Left forelimb (tissue), 1 donor: ENCODE measurements around the gene POC5.
"Not testable (repeated sequence)": the region's sequence is repeated elsewhere in the genome, so short reads cannot be mapped to it uniquely, and the experiment has no call there.

Experiments
- DNase-seq: peaks from one replicate; pipeline ENCODE4 v3.0.0-alpha.2; 2018; ENCODE audit warnings: low spot score

Gene POC5, protein sequence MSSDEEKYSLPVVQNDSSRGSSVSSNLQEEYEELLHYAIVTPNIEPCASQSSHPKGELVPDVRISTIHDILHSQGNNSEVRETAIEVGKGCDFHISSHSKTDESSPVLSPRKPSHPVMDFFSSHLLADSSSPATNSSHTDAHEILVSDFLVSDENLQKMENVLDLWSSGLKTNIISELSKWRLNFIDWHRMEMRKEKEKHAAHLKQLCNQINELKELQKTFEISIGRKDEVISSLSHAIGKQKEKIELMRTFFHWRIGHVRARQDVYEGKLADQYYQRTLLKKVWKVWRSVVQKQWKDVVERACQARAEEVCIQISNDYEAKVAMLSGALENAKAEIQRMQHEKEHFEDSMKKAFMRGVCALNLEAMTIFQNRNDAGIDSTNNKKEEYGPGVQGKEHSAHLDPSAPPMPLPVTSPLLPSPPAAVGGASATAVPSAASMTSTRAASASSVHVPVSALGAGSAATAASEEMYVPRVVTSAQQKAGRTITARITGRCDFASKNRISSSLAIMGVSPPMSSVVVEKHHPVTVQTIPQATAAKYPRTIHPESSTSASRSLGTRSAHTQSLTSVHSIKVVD

GRCh38 chr5:75717082-75717922 lies at the start of gene POC5:
TSS of gene POC5 (minus strand) at chr5:75717437. CDS start at chr5:75712937, 4,500 bp downstream.
- DNase-seq = peak; percentile 99

DNA sequence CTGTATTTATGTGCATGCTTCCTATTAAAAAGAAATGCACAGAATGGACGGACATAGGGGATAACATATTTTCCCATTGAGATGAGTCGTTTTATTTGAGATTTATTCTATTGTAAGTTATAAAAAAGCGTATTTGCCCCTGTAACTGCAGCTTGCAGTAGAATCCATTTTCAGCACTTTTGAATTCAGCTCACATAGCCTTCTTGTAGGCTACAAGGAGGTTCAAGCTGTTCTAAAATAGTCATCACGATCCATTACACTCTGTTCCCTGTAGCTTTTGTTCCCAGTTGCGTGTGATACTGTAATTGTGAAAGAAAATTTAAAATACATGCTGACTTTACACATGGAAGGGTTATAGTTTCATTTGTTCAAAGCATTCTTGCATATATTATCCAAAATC lies 40.9 kb upstream of the POC5 start:
- no peak for DNase-seq

DNA sequence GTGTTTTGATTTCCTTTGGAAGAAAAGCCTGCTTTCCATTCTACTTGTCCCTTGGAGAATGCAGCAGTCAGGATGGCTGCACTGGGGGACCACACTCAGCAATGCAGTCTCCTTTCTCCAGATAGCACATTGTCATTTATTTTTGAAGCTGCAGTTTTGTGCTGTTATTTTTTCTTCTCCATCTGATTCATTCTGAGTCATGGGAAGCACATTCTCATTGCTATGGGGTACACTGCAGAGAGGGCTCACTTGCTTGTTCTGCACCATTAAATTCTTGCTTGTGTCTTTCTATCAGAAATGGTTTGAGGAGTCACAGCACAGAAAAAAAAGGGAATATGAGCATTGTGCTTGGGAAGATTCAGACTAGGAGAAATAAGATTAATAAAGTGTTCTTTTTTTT lies 39.7 kb upstream of the POC5 start:
- no peak for DNase-seq

DNA sequence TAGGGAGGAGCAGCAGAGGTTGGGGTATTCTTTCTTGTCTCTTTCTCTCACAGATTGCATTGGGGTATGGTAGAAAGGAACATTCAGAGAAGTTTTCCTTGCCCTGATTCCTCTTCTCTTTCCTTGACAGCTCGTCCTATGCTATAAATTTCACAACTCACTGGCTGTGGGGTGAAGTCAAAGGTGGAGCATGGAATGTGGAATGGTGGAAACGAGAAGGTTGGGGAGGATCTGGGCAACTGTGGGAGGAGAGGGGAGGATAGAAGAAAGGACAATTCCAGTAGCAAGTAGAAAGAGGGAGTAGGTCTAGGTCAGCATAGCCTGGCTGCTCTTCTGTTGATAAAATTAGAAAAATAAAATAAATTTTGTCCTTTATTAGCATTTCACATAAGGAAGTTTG lies 39.0 kb upstream of the POC5 start:
- no peak for DNase-seq

GRCh38 chr5:75753182-75753581 lies 35.9 kb upstream of the POC5 start:
- no peak for DNase-seq

GRCh38 chr5:75744355-75744754 lies 27.1 kb upstream of the POC5 start:
- DNase-seq = no peak

DNA sequence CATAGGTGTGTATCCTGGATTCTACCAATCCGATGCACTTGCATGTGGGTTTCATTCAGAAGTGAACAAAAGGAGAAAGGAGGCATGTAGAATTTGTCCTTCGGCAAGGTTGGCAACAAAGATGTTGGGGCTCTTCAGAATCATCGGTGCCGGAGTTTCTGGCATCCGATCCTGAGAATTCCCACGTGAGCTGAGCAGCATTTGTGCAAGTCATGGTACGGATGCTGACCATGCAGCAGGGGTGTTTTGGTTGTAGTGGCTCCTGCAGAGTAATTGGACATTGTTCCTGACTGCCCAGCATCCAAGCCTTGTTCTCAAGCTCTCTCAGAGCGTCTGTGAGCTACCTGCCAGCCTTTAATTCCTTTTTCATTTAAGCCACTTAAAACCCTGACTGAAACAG lies 19.0 kb upstream of the POC5 start:
- DNase-seq = no peak

DNA sequence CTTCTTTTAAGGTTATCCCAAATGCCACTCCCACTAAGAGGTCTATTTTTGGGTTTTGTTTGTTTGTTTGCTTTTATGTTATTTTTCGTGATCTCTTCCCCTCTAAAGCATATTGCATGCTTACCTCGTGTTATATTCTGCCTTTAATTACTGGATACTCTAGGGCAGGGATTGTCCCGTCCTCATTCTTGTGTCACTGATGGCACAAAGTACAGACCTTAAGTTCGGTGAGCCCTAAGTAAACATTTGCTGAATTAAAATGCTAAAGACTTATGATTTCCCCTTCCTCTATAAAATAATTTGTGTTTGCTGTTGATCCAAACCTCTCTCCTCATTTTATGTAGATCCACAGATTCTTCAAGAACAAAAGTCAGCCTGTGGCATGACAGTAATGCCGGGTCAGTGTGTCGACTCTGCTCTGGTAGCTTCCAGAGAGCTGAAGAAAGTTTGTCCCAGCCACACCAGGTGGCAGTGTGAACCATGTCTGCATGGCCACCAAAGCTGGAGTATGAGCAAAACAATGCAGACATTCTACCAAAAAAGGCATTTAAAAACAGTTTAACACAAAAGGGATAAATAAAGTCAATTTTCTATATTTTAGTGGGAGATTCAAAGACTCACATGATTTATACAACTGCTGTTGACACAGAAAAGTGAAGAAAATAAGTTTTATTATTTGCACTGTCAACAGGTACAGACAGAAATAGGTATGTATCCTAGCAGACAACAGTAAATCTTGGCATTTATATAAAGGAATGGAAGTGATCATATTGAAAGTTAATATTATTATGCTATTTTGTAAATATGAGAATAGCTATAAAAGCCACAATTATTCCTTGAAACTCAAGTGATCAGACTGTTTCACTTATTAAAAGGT lies 17.9 kb upstream of the POC5 start:
- no peak for DNase-seq

DNA sequence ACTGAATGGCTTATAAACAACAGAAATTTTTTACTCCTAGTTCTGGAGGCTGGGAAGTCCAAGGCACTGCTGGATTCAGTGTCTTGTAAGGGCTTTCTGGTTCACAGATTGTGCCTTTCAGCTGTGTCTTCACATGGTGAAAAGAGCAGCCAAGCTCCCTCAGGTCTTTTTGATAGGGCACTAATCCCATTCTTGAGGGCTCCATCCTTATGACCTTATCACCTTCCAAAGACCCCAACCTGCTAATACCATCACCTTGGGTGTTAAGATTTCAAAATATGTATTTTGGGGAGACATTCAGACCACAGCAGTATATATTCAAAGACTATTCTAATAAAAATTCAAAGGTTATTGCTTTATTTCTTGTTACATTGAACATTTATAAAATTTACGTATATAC lies 16.5 kb upstream of the POC5 start:
- no peak for DNase-seq

DNA sequence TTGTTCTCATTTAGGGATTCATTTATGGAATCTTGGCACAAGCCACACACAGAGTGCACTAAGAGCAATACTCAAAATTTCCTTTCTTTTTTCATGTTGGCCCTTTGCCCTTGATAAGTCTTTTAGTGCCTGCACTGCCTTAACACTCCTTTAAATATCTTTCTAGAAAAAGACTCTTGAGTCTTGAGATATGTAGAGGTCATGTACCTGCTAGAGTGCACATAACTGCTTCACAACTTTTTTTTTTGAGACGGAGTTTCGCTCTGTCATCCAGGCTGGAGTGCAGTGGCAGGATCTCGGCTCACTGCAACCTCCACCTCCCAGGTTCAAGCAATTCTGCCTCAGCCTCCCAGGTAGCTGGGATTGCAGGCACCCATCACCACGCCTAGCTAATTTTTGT lies 14.3 kb upstream of the POC5 start:
- not testable (repeated sequence) for DNase-seq

- DNase-seq = no peak
Observed at GRCh38 chr5:75729321-75729720, 12.1 kb upstream of the POC5 start.

DNA sequence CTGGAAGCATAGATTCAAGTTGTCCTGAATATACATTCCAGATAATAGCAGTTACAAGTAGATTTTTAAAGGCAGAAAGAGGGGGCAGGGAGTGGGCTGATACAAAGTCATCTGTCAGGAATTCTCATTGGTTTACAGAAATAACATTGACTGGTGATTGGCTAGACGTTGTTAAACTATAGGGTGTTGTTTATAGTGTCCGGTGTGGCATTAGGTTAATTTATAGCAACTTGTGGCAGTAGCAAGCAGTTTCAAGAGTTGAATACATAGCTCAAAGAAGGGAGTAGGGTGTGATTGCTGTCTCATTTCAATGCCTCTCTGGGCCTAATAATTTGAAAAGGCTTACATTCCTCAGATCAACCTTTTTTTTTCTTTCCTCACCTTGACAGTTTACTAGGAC lies 10.7 kb upstream of the POC5 start:
- no peak for DNase-seq

- DNase-seq = not testable (repeated sequence)
Observed at GRCh38 chr5:75726224-75726623, 9.0 kb upstream of the POC5 start.

DNA sequence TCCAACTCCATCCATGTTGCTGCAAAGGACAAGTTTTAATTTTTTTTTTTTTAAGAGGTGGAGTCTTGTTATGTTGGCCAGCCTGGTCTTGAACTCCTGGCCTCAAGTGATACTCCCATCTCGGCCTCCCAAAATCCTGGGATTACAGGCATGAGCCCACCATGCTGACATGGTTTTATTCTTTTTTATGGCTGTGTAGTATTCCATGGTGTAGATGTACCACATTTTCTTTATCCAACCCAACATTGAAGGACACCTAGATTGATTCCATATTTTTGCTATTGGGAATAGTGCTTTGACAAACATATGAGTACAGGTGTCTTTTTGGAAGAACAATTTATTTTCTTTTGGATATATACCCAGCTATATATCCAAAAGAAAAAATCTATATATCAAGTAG lies 6.1 kb upstream of the POC5 start:
- DNase-seq = no peak

- no peak for DNase-seq
Observed at GRCh38 chr5:75721573-75721972, 4.3 kb upstream of the POC5 start.

DNA sequence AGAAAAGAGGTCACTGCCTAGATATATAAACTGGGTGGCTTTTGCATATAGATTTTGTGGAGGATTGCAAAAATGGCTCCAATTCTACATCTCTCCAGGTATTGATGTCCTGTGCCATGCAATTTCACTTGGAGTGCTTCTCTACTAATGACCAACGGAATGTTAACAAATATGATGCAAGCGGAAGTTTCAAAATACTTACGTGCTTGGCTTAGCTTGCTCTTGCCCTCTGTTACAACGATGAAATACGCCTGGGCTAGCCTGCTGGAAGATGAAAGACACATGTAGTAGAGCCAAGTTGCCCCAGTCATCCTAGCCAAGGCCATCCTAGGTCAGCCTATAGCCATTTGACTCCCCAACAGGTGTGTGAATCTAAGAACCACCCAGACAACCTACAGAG lies 3.6 kb upstream of the POC5 start:
- DNase-seq = no peak

GRCh38 chr5:75716715-75717081 lies 539 bp downstream of the POC5 start:
- DNase-seq = no peak

DNA sequence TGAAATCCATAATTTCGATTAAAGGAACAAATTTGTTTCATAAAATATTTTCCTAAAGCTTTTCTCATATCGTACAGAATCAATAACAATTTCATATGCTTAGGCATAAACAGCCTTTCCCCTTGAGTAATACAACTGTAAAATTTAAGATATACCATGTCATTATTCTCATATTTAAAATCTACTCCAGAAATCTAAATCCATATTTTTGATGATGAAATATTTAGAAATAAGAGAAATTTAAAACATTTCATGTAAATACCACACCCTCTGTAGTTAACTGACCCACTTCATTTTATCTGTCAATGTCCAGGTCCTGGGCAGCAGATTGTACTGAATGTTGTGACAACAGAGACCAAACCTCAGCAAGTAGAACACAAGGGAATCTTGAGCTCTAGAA lies 5.1 kb downstream of the POC5 start:
- DNase-seq = no peak

GRCh38 chr5:75711151-75711550 lies 6.1 kb downstream of the POC5 start:
- DNase-seq = no peak

DNA sequence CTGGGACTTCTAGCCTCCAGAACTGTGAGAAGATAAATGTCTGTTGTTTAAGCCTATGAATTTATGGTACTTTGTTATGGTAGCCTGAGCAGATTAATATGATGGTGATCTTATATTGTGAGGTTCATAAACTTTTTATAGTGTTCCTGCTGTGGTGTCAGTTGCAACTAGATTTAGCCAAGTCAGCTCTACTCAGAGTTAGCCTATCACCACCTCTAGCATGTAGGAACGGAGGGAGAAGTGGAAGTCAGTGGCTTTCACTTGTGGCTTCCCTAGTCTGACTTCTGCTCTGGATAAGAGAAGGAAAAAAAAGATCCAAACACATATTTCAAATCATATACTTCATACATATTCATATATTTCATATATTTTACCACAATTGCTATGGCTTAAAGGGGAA lies 6.6 kb downstream of the POC5 start:
- no peak for DNase-seq

- DNase-seq = no peak
Observed at GRCh38 chr5:75707911-75708509, 9.2 kb downstream of the POC5 start.

- DNase-seq = no peak
Observed at GRCh38 chr5:75706775-75707174, 10.5 kb downstream of the POC5 start.
